Neural crest cell (in vitro differentiated cells): ENCODE results near the gene DPM3. TPM values are rescaled to one million over a fixed set of nuclear protein-coding genes. Genes with fewer than 3 reads are reported as not detected.
"Not testable (repeated sequence)": the region's sequence is repeated elsewhere in the genome, so short reads cannot be mapped to it uniquely, and the experiment has no call there.

Experiments
- DNase-seq: peaks from one replicate; pipeline ENCODE4 v3.0.0; 2021; ENCODE audit warnings: low read depth, mixed read lengths, low spot score
- H3K27ac Mint-ChIP-seq: one replicate; pipeline ENCODE4 v1.8.0; 2021; ENCODE audit warnings: mild to moderate bottlenecking, mixed read lengths; ENCODE audit not compliant: unreplicated experiment
- H3K27me3 Mint-ChIP-seq: 2 replicates; pipeline ENCODE4 v1.8.0; 2021; ENCODE audit warnings: low read depth, mild to moderate bottlenecking, mixed read lengths
- H3K36me3 Mint-ChIP-seq: 2 replicates; pipeline ENCODE4 v1.8.0; 2021; ENCODE audit warnings: low read depth, mild to moderate bottlenecking, mixed read lengths
- H3K4me1 Mint-ChIP-seq: 2 replicates; pipeline ENCODE4 v1.8.0; 2021; ENCODE audit warnings: mixed read lengths
- H3K4me3 Mint-ChIP-seq: one replicate; pipeline ENCODE4 v1.8.0; 2021; ENCODE audit warnings: mild to moderate bottlenecking, mixed read lengths
- H3K9me3 Mint-ChIP-seq: 2 replicates; pipeline ENCODE4 v1.8.0; 2021; ENCODE audit warnings: mixed read lengths
- CTCF ChIP-seq: fragments of 200-600 bp; sonication (generic); conservative IDR thresholded peaks from 2 replicates; pipeline ENCODE4 v1.5.0; 2021; ENCODE audit warnings: antibody characterized with exemption, mild to moderate bottlenecking
- total RNA-seq: library from RNA; stranded (reverse); gene quantifications from 2 replicates; pipeline ENCODE4 v1.2.1, GENCODE V29; 2021

DPM3 gene
- total RNA-seq, 1 donor from 2014 or later: 80.0 TPM

DNA sequence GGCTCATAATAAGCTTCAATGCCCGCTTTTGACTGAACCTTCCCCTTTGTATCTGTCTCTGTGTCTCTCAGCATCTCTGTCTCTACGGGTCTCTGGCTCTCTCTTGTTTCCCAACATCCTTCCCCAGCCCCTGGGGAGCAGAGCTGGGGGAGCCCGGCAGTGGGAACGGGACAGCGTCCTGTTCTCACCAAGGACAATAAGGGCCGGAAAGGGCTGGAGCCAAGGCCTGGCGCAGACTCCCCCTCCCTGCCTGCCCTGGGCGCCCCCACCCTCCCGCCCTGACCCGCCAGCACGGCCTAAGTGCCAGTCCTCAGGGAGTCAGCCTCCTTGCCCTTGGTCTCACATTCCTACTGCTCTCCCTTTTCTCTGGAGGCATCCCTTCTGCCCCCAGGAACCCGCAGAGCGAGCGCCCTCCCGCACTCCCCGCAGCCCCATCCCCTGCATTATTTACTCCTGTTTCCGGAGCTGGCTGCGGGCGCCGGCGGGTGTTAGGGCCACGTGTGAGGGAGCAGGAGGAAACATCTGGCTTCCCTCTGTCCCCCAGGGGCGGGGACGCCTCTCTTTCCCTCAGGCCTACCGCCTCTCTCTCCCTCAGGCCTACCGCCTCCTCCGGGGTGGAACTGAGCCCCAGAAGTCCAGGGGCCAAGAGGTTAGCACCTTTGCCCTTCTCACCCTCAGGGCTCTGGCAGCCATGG is 26.3 kb upstream of the DPM3 start:
- peaks cover 4% of the 10 kb centered on the region for H3K9me3 Mint-ChIP-seq
- no peak for DNase-seq
- H3K27me3 Mint-ChIP-seq: no peaks in the 10 kb centered on the region
- H3K4me1 Mint-ChIP-seq: peaks cover 14% of the 10 kb centered on the region
- TF ChIP-seq CTCF: no peak
- H3K4me3 Mint-ChIP-seq: no peak overlapping the region
- H3K27ac Mint-ChIP-seq: no peak overlapping the region
- peaks cover 4% of the 10 kb centered on the region for H3K36me3 Mint-ChIP-seq

DNA sequence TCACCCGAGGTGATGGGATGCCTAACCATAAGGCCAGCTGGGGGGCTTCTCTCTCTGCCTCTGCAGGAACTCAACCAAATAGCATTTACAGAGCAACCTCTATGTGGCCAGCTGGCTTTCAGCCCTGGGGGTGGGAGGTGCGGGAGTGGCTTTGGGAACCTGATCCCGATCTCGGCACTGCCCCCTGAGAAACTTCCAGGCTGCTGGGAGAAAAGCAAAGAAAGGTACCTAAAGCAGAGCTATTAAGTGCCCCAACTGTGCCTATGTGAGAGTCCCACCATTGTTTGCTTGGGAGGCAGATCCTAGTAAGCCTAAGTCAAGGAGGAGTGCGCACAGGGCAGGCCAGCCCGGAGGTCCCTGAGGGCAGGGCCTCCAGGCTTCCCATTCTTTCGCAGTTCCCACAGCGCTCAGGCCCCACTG is 25.7 kb upstream of the DPM3 start:
- Mint-ChIP-seq H3K9me3 (peaks cover 4% of the 10 kb centered on the region), H3K36me3 (peaks cover 4% of the 10 kb centered on the region), H3K27me3 (no peaks in the 10 kb centered on the region), H3K4me3 (no peak overlapping the region), H3K4me1 (peaks cover 14% of the 10 kb centered on the region), H3K27ac (no peak overlapping the region)
- TF ChIP-seq CTCF: no peak
- DNase-seq: no peak

DNA sequence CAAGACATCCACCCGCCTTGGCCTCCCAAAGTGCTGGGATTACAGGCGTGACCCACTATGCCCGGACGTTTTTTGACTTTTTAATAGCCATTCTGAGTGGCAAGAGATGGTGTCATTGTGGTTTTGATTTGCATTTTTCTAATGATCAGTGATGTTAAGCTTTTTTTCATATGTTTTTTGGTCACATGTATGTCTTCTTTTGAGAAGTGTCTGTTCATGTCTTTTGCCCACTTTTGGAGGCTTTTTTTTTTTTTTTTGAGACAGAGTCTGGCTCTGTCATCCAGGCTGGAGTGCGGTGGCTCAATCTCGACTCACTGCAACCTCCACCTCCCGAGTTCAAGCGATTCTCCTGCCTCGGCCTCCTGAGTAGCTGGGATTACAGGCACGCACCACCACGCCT is 24.3 kb upstream of the DPM3 start:
- H3K9me3 Mint-ChIP-seq, H3K4me3 Mint-ChIP-seq, H3K27ac Mint-ChIP-seq, H3K36me3 Mint-ChIP-seq, DNase-seq, H3K27me3 Mint-ChIP-seq: not testable (repeated sequence)
- peaks cover 14% of the 10 kb centered on the region for H3K4me1 Mint-ChIP-seq

- not testable (repeated sequence) for DNase-seq, H3K27ac Mint-ChIP-seq, H3K4me3 Mint-ChIP-seq, H3K36me3 Mint-ChIP-seq, H3K9me3 Mint-ChIP-seq
- H3K27me3 Mint-ChIP-seq: peaks cover 12% of the 10 kb centered on the region
- H3K4me1 Mint-ChIP-seq: peaks cover 14% of the 10 kb centered on the region
These were observed 23.5 kb upstream of the DPM3 start for GRCh38 chr1:155163785-155164184.

GRCh38 chr1:155162631-155163030 is 22.3 kb upstream of the DPM3 start:
- peaks cover 12% of the 10 kb centered on the region for H3K27me3 Mint-ChIP-seq
- not testable (repeated sequence) for H3K4me1 Mint-ChIP-seq, DNase-seq, H3K4me3 Mint-ChIP-seq, H3K27ac Mint-ChIP-seq, H3K9me3 Mint-ChIP-seq, H3K36me3 Mint-ChIP-seq

DNA sequence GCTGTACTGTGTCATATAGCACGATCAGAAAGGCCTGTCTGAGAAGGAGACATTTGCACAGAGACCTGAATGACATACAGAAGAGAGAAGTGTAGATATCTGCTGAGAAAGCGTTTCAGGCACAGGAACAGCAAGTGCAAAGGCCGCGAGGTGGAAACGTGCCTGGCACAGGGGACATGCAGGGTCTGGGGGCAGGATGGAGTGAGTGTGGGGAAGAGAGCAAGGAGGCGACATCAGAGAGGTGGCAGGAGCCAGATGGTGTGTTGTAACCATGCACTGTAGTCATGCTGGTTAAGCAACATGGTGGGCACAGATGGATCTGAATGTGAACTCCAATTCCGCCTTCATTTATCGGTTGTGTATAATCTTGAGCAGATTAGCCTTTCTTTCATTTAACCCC is 19.8 kb upstream of the DPM3 start:
- peaks cover 24% of the 10 kb centered on the region for H3K27me3 Mint-ChIP-seq
- H3K4me1 Mint-ChIP-seq: no peaks in the 10 kb centered on the region
- TF ChIP-seq CTCF: no peak
- no peak overlapping the region for H3K4me3 Mint-ChIP-seq
- peaks cover 7% of the 10 kb centered on the region for H3K9me3 Mint-ChIP-seq
- no peak overlapping the region for H3K27ac Mint-ChIP-seq
- no peak for DNase-seq
- no peaks in the 10 kb centered on the region for H3K36me3 Mint-ChIP-seq

DNA sequence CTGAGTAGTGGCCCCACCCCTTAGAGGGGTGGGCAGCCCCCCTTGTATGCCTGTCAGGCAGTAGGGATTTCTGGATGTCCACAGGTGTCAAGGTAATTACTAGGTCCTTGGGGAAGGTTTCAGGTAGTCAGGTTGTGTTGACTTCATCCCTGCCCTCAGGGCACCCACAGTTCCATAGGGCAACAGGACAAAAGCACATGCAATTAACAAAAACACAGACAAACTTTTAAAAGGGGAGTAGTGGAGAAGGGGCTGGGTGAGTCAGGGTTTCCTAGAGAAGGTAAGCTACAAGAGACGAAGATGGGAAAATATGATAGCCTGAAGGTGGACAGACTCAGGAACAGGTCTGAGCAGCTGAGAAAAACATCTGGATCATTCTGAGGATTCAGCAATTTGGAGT is 18.7 kb upstream of the DPM3 start:
- Mint-ChIP-seq H3K36me3 (no peaks in the 10 kb centered on the region), H3K9me3 (peaks cover 6% of the 10 kb centered on the region), H3K27ac (no peak overlapping the region), H3K4me3 (no peak overlapping the region), H3K4me1 (no peaks in the 10 kb centered on the region), H3K27me3 (peaks cover 29% of the 10 kb centered on the region)
- TF ChIP-seq CTCF: no peak
- no peak for DNase-seq

GRCh38 chr1:155155996-155156643 is 15.8 kb upstream of the DPM3 start:
- not testable (repeated sequence) for H3K4me1 Mint-ChIP-seq, H3K27ac Mint-ChIP-seq, H3K4me3 Mint-ChIP-seq, H3K36me3 Mint-ChIP-seq, H3K9me3 Mint-ChIP-seq, DNase-seq
- H3K27me3 Mint-ChIP-seq: peaks cover 38% of the 10 kb centered on the region
